HUES64 (cell line): Measurements from ENCODE around the gene ZNHIT1.
A peak's percentile ranks its signal among the peaks of the same experiment; 100 is the strongest.

Experiments
- H3K27ac ChIP-seq: 2 replicates; pipeline ENCODE4 v1.7.0; 2013; ENCODE audit warnings: low read depth, low read length, inconsistent platforms
- H3K27me3 ChIP-seq: 2 replicates; pipeline ENCODE4 v1.6.1; 2013; ENCODE audit warnings: mild to moderate bottlenecking, low read length; ENCODE audit not compliant: insufficient read depth
- H3K36me3 ChIP-seq: 2 replicates; pipeline ENCODE4 v1.6.1; 2013; ENCODE audit warnings: mild to moderate bottlenecking, low read length; ENCODE audit not compliant: insufficient read depth
- H3K4me1 ChIP-seq: 2 replicates; pipeline ENCODE4 v1.6.1; 2013; ENCODE audit warnings: mild to moderate bottlenecking, low read length, moderate library complexity; ENCODE audit not compliant: insufficient read depth
- H3K4me3 ChIP-seq: 2 replicates; pipeline ENCODE4 v1.5.1; 2013; ENCODE audit warnings: mild to moderate bottlenecking, low read length, moderate library complexity
- H3K9ac ChIP-seq: 2 replicates; pipeline ENCODE4 v1.6.1; 2013; ENCODE audit warnings: mild to moderate bottlenecking, low read depth, low read length
- H3K9me3 ChIP-seq: 2 replicates; pipeline ENCODE4 v1.6.1; 2013; ENCODE audit warnings: low read depth, low read length; ENCODE audit not compliant: insufficient read depth
- WGBS: fragments of 150-250, 120-280 bp; methylation state at CpG from one replicate; pipeline ENCODE4 v1.1.7; 2013; ENCODE audit warnings: missing lambda C conversion rate; 5-methylcytosine and 5-hydroxymethylcytosine counted together

ZNHIT1 gene

GRCh38 chr7:101173752-101174244, 44.2 kb upstream of the ZNHIT1 start:
- H3K4me3 ChIP-seq, result peak overlapping the region; percentile 52
- H3K27me3 ChIP-seq, result peaks cover 100% of the 10 kb centered on the region
- H3K9ac ChIP-seq, result no peak overlapping the region
- H3K4me1 ChIP-seq, result peaks cover 21% of the 10 kb centered on the region; the same call in 1 of the 2 replicates
- no peaks in the 10 kb centered on the region for H3K36me3 ChIP-seq
- 16% methylated on average over 16 of the region's 16 CpGs for WGBS
- no peaks in the 10 kb centered on the region for H3K9me3 ChIP-seq
- H3K27ac ChIP-seq, result no peak overlapping the region

- WGBS, result 49% methylated on average over 28 of the region's 28 CpGs
- H3K27ac ChIP-seq, result no peak overlapping the region
- H3K4me1 ChIP-seq, result peaks cover 15% of the 10 kb centered on the region; the same call in 1 of the 2 replicates
- H3K9ac ChIP-seq, result no peak overlapping the region
- peaks cover 100% of the 10 kb centered on the region for H3K27me3 ChIP-seq
- no peaks in the 10 kb centered on the region for H3K36me3 ChIP-seq
- H3K9me3 ChIP-seq, result no peaks in the 10 kb centered on the region
- H3K4me3 ChIP-seq, result peak overlapping the region; percentile 52
Observed at GRCh38 chr7:101174322-101174854, 43.6 kb upstream of the ZNHIT1 start.

GRCh38 chr7:101175664-101176063, 42.3 kb upstream of the ZNHIT1 start:
- no peak overlapping the region for H3K27ac ChIP-seq
- WGBS, result 49% methylated on average over 3 of the region's 3 CpGs
- H3K36me3 ChIP-seq, result no peaks in the 10 kb centered on the region
- peaks cover 99% of the 10 kb centered on the region for H3K27me3 ChIP-seq
- H3K9ac ChIP-seq, result no peak overlapping the region
- H3K4me3 ChIP-seq, result no peak overlapping the region
- no peaks in the 10 kb centered on the region for H3K9me3 ChIP-seq
- H3K4me1 ChIP-seq, result peaks cover 4% of the 10 kb centered on the region; the same call in 1 of the 2 replicates

- Histone ChIP-seq H3K27ac (no peak overlapping the region), H3K36me3 (no peaks in the 10 kb centered on the region), H3K9ac (no peak overlapping the region), H3K27me3 (peaks cover 87% of the 10 kb centered on the region), H3K9me3 (no peaks in the 10 kb centered on the region), H3K4me3 (no peak overlapping the region), H3K4me1 (peaks cover 4% of the 10 kb centered on the region; the same call in 1 of the 2 replicates)
- WGBS, result 91% methylated on average over 2 of the region's 2 CpGs
Observed at GRCh38 chr7:101177644-101178043, 40.3 kb upstream of the ZNHIT1 start.

GRCh38 chr7:101179117-101179516, 38.8 kb upstream of the ZNHIT1 start:
- H3K9ac ChIP-seq, result no peak overlapping the region
- H3K27ac ChIP-seq, result no peak overlapping the region
- peaks cover 73% of the 10 kb centered on the region for H3K27me3 ChIP-seq
- peaks cover 4% of the 10 kb centered on the region; the same call in 1 of the 2 replicates for H3K4me1 ChIP-seq
- peak overlapping the region; percentile 58 for H3K4me3 ChIP-seq
- H3K36me3 ChIP-seq, result no peaks in the 10 kb centered on the region
- WGBS, result 1% methylated on average over 19 of the region's 20 CpGs
- no peaks in the 10 kb centered on the region for H3K9me3 ChIP-seq

GRCh38 chr7:101179713-101180112, 38.3 kb upstream of the ZNHIT1 start:
- Histone ChIP-seq H3K27ac (no peak overlapping the region), H3K9ac (no peak overlapping the region), H3K27me3 (peaks cover 67% of the 10 kb centered on the region), H3K4me3 (peak overlapping the region; percentile 58), H3K9me3 (no peaks in the 10 kb centered on the region), H3K4me1 (peaks cover 4% of the 10 kb centered on the region; the same call in 1 of the 2 replicates), H3K36me3 (no peaks in the 10 kb centered on the region)
- under 1% methylated on average over 27 of the region's 27 CpGs for WGBS

GRCh38 chr7:101180130-101180755, 37.7 kb upstream of the ZNHIT1 start, which contains the start of gene NAT16:
TSS of gene NAT16 (minus strand) at chr7:101180293. CDS start at chr7:101174807, 5,486 bp downstream.
- 9% methylated on average over 55 of the region's 56 CpGs for WGBS
- Histone ChIP-seq H3K9me3 (no peaks in the 10 kb centered on the region), H3K27ac (no peak within 1 kb of the TSS), H3K27me3 (peaks cover 61% of the 10 kb centered on the region), H3K9ac (no peak within 1 kb of the TSS), H3K36me3 (no peaks in the 10 kb centered on the region), H3K4me3 (peak within 1 kb of the TSS; percentile 58), H3K4me1 (peaks cover 4% of the 10 kb centered on the region; the same call in 1 of the 2 replicates)

- Histone ChIP-seq H3K4me1 (peaks cover 4% of the 10 kb centered on the region; the same call in 1 of the 2 replicates), H3K4me3 (no peak overlapping the region), H3K9ac (no peak overlapping the region), H3K36me3 (no peaks in the 10 kb centered on the region), H3K27ac (no peak overlapping the region), H3K27me3 (peaks cover 12% of the 10 kb centered on the region), H3K9me3 (no peaks in the 10 kb centered on the region)
- 75% methylated on average over 5 of the region's 5 CpGs for WGBS
Observed at GRCh38 chr7:101185258-101185839, 32.6 kb upstream of the ZNHIT1 start.

- Histone ChIP-seq H3K4me3 (no peak overlapping the region), H3K4me1 (0 out of 2 replicates have a peak, but pooled peaks cover 4% of the 10 kb centered on the region), H3K27me3 (peaks cover 3% of the 10 kb centered on the region; the same call in 1 of the 2 replicates), H3K9me3 (no peaks in the 10 kb centered on the region), H3K36me3 (no peaks in the 10 kb centered on the region), H3K27ac (no peak overlapping the region), H3K9ac (no peak overlapping the region)
- 91% methylated on average over 6 of the region's 6 CpGs for WGBS
Observed at GRCh38 chr7:101186194-101186593, 31.8 kb upstream of the ZNHIT1 start.

GRCh38 chr7:101186844-101187428, 31.0 kb upstream of the ZNHIT1 start:
- Histone ChIP-seq H3K4me3 (no peak overlapping the region), H3K9ac (no peak overlapping the region), H3K27ac (no peak overlapping the region), H3K9me3 (no peaks in the 10 kb centered on the region), H3K36me3 (no peaks in the 10 kb centered on the region), H3K4me1 (0 out of 2 replicates have a peak, but pooled peaks cover 4% of the 10 kb centered on the region), H3K27me3 (no peaks in the 10 kb centered on the region)
- 92% methylated on average over 4 of the region's 4 CpGs for WGBS

- Histone ChIP-seq H3K4me1 (no peaks in the 10 kb centered on the region), H3K27me3 (no peaks in the 10 kb centered on the region), H3K9me3 (no peaks in the 10 kb centered on the region), H3K27ac (no peak overlapping the region), H3K36me3 (no peaks in the 10 kb centered on the region), H3K4me3 (no peak overlapping the region), H3K9ac (no peak overlapping the region)
- WGBS, result 88% methylated on average over 8 of the region's 8 CpGs
Observed at GRCh38 chr7:101189109-101189508, 28.9 kb upstream of the ZNHIT1 start.
